ENCODE measurements around the gene DAZAP1. TPM values are rescaled to one million over a fixed set of nuclear protein-coding genes. Genes with fewer than 3 reads are reported as not detected.
A peak's percentile ranks its signal among the peaks of the same experiment; 100 is the strongest.

The DAZAP1 gene
- total and polyA plus RNA-seq, 7 experiments from 2014 or later: 5.0 to 227 (median 138) TPM

DNA sequence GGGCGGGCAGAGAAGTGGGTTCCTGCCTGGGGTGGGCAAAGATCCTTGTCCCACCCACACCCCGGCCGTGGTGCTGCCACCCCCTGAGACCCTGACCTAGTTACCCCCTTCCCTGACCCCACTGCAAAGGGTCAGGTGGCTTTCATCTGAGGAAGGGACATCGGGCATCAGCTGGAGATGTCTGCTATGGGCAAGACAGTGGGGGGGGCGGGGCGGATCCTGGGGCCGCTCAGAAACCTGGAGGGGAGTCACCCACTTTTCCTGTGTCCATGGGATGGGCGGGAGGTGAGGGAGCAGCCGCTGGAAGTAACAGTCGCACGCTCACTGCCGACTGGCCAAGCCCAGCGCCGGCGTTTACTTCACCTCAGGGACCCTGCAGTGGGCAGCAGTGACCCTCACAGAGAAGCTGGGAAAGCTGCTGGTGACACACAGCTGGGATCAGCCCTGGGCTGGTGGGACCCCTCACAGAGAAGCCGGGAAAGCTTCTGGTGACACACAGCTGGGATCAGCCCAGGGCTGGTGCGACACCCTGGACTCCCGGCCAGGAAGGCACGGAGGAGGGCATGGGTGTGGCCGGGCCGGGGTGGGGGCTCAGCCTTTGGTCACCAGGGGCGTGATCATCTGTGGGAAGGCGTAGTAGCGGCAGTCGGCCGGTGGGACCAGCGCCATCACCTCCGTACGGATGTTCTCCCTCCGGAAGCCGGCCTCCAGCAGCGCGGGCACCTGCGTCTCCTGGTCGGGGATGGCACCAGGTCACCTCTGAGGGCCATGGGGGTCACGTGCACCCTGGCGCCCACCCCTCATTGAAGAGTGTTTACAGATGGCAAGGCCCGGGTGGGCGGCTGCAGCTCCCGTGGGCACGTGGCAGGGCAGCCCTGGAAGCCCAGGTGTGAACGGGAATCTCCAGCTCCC lies 10.4 kb upstream of the DAZAP1 start:
- H3K27ac Mint-ChIP-seq: no peak overlapping the region
- Histone ChIP-seq H3K9me3 (ENCODE audit: control insufficient read depth in 2 of 3, low read length in 3 of 3) (no peaks in the 10 kb centered on the region), H3K27me3 (ENCODE audit: control insufficient read depth in 2 of 2, insufficient read depth in 2 of 2, low read length in 2 of 2) (no peaks in the 10 kb centered on the region), H3K36me3 (ENCODE audit: control insufficient read depth in 2 of 3, insufficient read depth in 3 of 3, low read length in 3 of 3) (peaks cover 0 to 31% (median 0%) of the 10 kb centered on the region in 3 experiments), H3K27ac (ENCODE audit: low read depth, low read length) (no peak overlapping the region), H3K4me3 (ENCODE audit: low read length) (no peak overlapping the region), H3K4me1 (ENCODE audit: control insufficient read depth in 2 of 2, insufficient read depth in 2 of 2, low read length in 2 of 2) (peaks cover 2 to 21% of the 10 kb centered on the region in 2 donors)
- no peak for DNase-seq
- no peaks in the 10 kb centered on the region for H3K9me3 Mint-ChIP-seq
- POLR2A ChIA-PET: interaction anchor here (0.6 kb wide), 1 partner anchor 12 kb away, joined by 3 read pairs; no protein-coding TSS in a partner anchor
- intact Hi-C loops (cut with micrococcal nuclease): no loop called here
- H3K36me3 Mint-ChIP-seq: peaks cover 0 to 5% (median 0%) of the 10 kb centered on the region in 5 donors
- no peak for ATAC-seq
- H3K27me3 Mint-ChIP-seq: no peaks in the 10 kb centered on the region
- CTCF ChIA-PET: no interaction called here
- peaks cover 0 to 11% (median 7%) of the 10 kb centered on the region in 7 donors for H3K4me1 Mint-ChIP-seq
- H3K4me3 Mint-ChIP-seq: peak overlapping the region in 1 of 10 donors; percentile 31

DNA sequence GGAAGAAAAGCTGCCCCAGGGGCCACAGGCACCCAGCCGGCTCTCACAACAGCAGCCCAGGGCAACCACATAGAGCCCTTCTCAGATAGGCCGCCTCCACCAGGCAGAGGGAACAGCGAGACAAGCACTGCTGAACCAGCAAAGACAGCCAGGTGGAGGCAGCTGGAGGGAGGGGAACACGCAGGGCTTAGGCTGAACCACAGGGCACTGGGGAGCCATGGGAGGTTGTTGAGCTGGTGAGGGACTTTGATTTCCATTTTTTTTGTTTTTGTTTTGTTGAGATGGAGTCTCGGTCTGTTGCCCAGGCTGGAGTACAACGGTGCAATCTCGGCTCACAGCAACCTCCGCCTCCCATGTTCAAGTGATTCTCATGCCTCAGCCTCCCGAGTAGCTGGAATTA lies 9.5 kb upstream of the DAZAP1 start:
- Mint-ChIP-seq H3K4me3 (peak overlapping the region in 2 of 10 donors; percentile 29 to 31), H3K27ac (peak overlapping the region in 2 of 9 donors; percentile 32 to 42), H3K27me3 (peaks cover 0 to 4% (median 0%) of the 10 kb centered on the region in 5 donors), H3K9me3 (no peaks in the 10 kb centered on the region), H3K4me1 (peaks cover 0 to 16% (median 12%) of the 10 kb centered on the region in 7 donors), H3K36me3 (no peaks in the 10 kb centered on the region)
- peaks cover 3 to 21% of the 10 kb centered on the region in 2 donors for H3K4me1 ChIP-seq (ENCODE audit: control insufficient read depth in 2 of 2, insufficient read depth in 2 of 2, low read length in 2 of 2)
- no peaks in the 10 kb centered on the region for H3K9me3 ChIP-seq (ENCODE audit: control insufficient read depth in 2 of 3, low read length in 3 of 3)
- no peak overlapping the region for H3K27ac ChIP-seq (ENCODE audit: low read depth, low read length)
- no peaks in the 10 kb centered on the region for H3K27me3 ChIP-seq (ENCODE audit: control insufficient read depth in 2 of 2, insufficient read depth in 2 of 2, low read length in 2 of 2)
- peaks cover 0 to 23% (median 0%) of the 10 kb centered on the region in 3 experiments for H3K36me3 ChIP-seq (ENCODE audit: control insufficient read depth in 2 of 3, insufficient read depth in 3 of 3, low read length in 3 of 3)
- ATAC-seq (no peak), DNase-seq (no peak)
- ChIA-PET POLR2A (no interaction called here), CTCF (no interaction called here)
- no peak overlapping the region for H3K4me3 ChIP-seq (ENCODE audit: low read length)
- intact Hi-C loops (cut with micrococcal nuclease): no loop called here

DNA sequence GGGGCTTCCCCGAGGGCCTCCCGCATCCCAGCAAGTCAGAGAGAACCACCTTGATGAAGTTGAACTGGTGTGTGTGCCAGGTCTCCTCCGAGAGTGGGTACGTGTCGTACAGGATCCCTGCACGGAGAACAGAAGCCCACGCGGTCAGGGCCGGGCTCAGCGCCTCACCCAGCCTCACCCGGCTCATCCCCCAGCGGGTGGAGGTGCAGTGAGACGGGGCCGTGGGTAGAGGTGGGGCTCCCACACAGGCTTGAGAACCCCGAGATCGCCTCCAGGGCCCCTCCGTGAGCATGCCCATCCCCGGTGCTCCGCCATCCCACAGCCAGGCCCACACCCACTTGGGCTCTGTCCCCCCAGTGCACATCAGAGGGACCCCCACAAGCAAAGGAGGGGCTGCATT lies 8.3 kb upstream of the DAZAP1 start:
- intact Hi-C loops (cut with micrococcal nuclease): no loop called here
- peaks cover 0 to 22% (median 16%) of the 10 kb centered on the region in 7 donors for H3K4me1 Mint-ChIP-seq
- H3K27me3 ChIP-seq (ENCODE audit: control insufficient read depth in 2 of 2, insufficient read depth in 2 of 2, low read length in 2 of 2): no peaks in the 10 kb centered on the region
- H3K27me3 Mint-ChIP-seq: peaks cover 0 to 9% (median 0%) of the 10 kb centered on the region in 5 donors
- H3K27ac Mint-ChIP-seq: no peak overlapping the region
- ChIA-PET POLR2A (no interaction called here), CTCF (no interaction called here)
- ATAC-seq (no peak), DNase-seq (no peak)
- H3K27ac ChIP-seq (ENCODE audit: low read depth, low read length): no peak overlapping the region
- no peaks in the 10 kb centered on the region for H3K9me3 Mint-ChIP-seq
- H3K4me3 Mint-ChIP-seq: peak overlapping the region in 2 of 10 donors; percentile 4 to 54
- H3K36me3 Mint-ChIP-seq: no peaks in the 10 kb centered on the region
- no peak overlapping the region for H3K4me3 ChIP-seq (ENCODE audit: low read length)
- peaks cover 3 to 21% of the 10 kb centered on the region in 2 donors for H3K4me1 ChIP-seq (ENCODE audit: control insufficient read depth in 2 of 2, insufficient read depth in 2 of 2, low read length in 2 of 2)
- H3K9me3 ChIP-seq (ENCODE audit: control insufficient read depth in 2 of 3, low read length in 3 of 3): no peaks in the 10 kb centered on the region
- peaks cover 0 to 11% (median 0%) of the 10 kb centered on the region in 3 experiments for H3K36me3 ChIP-seq (ENCODE audit: control insufficient read depth in 2 of 3, insufficient read depth in 3 of 3, low read length in 3 of 3)

DNA sequence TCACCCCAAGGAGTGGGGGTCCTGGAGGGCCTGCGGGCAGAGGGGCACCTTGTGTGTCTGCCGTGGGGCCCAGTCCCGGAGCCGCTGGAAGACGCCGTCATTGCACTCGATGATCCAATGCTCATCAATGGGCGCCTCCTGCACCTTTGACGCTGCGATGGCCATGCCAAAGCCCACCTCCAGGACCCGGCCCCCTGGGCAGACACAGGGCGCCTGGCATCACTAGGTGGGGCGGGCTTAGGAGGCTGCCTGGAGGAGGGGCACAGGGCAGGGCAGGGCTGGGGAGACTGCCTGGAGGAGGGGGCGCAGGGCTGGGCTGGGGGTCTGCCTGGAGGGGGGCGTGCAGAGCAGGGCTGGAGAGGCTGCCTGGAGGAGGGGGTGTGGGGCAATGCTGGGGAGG lies 7.6 kb upstream of the DAZAP1 start:
- Histone ChIP-seq H3K27ac (ENCODE audit: low read depth, low read length) (no peak overlapping the region), H3K9me3 (ENCODE audit: control insufficient read depth in 2 of 3, low read length in 3 of 3) (no peaks in the 10 kb centered on the region), H3K27me3 (ENCODE audit: control insufficient read depth in 2 of 2, insufficient read depth in 2 of 2, low read length in 2 of 2) (no peaks in the 10 kb centered on the region), H3K4me1 (ENCODE audit: control insufficient read depth in 2 of 2, insufficient read depth in 2 of 2, low read length in 2 of 2) (peaks cover 3 to 21% of the 10 kb centered on the region in 2 donors), H3K4me3 (ENCODE audit: low read length) (no peak overlapping the region), H3K36me3 (ENCODE audit: control insufficient read depth in 2 of 3, insufficient read depth in 3 of 3, low read length in 3 of 3) (peaks cover 0 to 8% (median 0%) of the 10 kb centered on the region in 3 experiments)
- no peak overlapping the region for H3K27ac Mint-ChIP-seq
- peaks cover 0 to 22% (median 16%) of the 10 kb centered on the region in 7 donors for H3K4me1 Mint-ChIP-seq
- ChIA-PET CTCF (no interaction called here), POLR2A (interaction anchor here (0.5 kb wide), 1 partner anchor 362 kb away, joined by 3 read pairs; no protein-coding TSS in a partner anchor)
- peak overlapping the region in 2 of 10 donors; percentile 45 to 49 for H3K4me3 Mint-ChIP-seq
- ATAC-seq (no peak), DNase-seq (no peak)
- intact Hi-C loops (cut with micrococcal nuclease): loop anchor here (10.0 kb wide), 3 partner anchors 155 to 735 kb away; partner anchors contain the start of genes ATP5F1D (in 1 of the 2), CNN2 (in 1 of the 2), MIDN (in 1 of the 2) and RNF126 (in 1 of the 2)
- no peaks in the 10 kb centered on the region for H3K36me3 Mint-ChIP-seq
- peaks cover 0 to 9% (median 0%) of the 10 kb centered on the region in 5 donors for H3K27me3 Mint-ChIP-seq
- H3K9me3 Mint-ChIP-seq: no peaks in the 10 kb centered on the region

- intact Hi-C loops (cut with micrococcal nuclease): loop anchor here (1.0 to 10.0 kb wide), 4 partner anchors 125 to 736 kb away; partner anchors contain the start of genes ATP5F1D (in 1 of the 2), CNN2 (in 1 of the 2), FAM174C (in 1 of the 2) and MIDN (in 1 of the 2)
- H3K27ac ChIP-seq (ENCODE audit: low read depth, low read length): peak overlapping the region; percentile 59
- CTCF ChIA-PET: no interaction called here
These were observed 6.9 kb upstream of the DAZAP1 start for GRCh38 chr19:1400281-1401137.

More at GRCh38 chr19:1400281-1401137, 6.9 kb upstream of the DAZAP1 start:
- no peaks in the 10 kb centered on the region for H3K9me3 ChIP-seq (ENCODE audit: control insufficient read depth in 2 of 3, low read length in 3 of 3)
- H3K4me1 ChIP-seq (ENCODE audit: control insufficient read depth in 2 of 2, insufficient read depth in 2 of 2, low read length in 2 of 2): peaks cover 3 to 21% of the 10 kb centered on the region in 2 donors
- Mint-ChIP-seq H3K4me3 (peak overlapping the region; percentile 49 to 86 (median 66)), H3K36me3 (no peaks in the 10 kb centered on the region), H3K27ac (no peak overlapping the region), H3K9me3 (no peaks in the 10 kb centered on the region), H3K4me1 (peaks cover 0 to 22% (median 16%) of the 10 kb centered on the region in 7 donors), H3K27me3 (peaks cover 0 to 9% (median 0%) of the 10 kb centered on the region in 5 donors)
- ATAC-seq (no peak), DNase-seq (no peak)
- POLR2A ChIA-PET: interaction anchor here (0.5 kb wide), 1 partner anchor 363 kb away, joined by 3 read pairs; no protein-coding TSS in a partner anchor
- H3K36me3 ChIP-seq (ENCODE audit: control insufficient read depth in 2 of 3, insufficient read depth in 3 of 3, low read length in 3 of 3): peaks cover 0 to 4% (median 0%) of the 10 kb centered on the region in 3 experiments
- no peaks in the 10 kb centered on the region for H3K27me3 ChIP-seq (ENCODE audit: control insufficient read depth in 2 of 2, insufficient read depth in 2 of 2, low read length in 2 of 2)
- H3K4me3 ChIP-seq (ENCODE audit: low read length): peak overlapping the region; percentile 58

Measured in naive thymus-derived CD4-positive, alpha-beta T cell (primary cell).